ENCODE measurements around the gene ADGRB3.

Gene ADGRB3

GRCh38 chr6:68990317-68990716, 355.2 kb downstream of the ADGRB3 start:
- Histone ChIP-seq H3K36me3 (ENCODE audit: control insufficient read depth, insufficient read depth, low read length) (no peaks in the 10 kb centered on the region), H3K27ac (no peak overlapping the region), H3K27me3 (ENCODE audit: control insufficient read depth, insufficient read depth, low read length) (no peaks in the 10 kb centered on the region), H3K79me2 (no peaks in the 10 kb centered on the region), H3K4me3 (ENCODE audit: low read depth, low read length) (no peak overlapping the region), H3K9me3 (ENCODE audit: control insufficient read depth, low read length) (no peaks in the 10 kb centered on the region), H3K4me2 (ENCODE audit: low read length) (no peak overlapping the region), H3K4me1 (no peaks in the 10 kb centered on the region), H3K9ac (no peak overlapping the region), H2AFZ (no peak overlapping the region)
- TF ChIP-seq, protein P1, sequence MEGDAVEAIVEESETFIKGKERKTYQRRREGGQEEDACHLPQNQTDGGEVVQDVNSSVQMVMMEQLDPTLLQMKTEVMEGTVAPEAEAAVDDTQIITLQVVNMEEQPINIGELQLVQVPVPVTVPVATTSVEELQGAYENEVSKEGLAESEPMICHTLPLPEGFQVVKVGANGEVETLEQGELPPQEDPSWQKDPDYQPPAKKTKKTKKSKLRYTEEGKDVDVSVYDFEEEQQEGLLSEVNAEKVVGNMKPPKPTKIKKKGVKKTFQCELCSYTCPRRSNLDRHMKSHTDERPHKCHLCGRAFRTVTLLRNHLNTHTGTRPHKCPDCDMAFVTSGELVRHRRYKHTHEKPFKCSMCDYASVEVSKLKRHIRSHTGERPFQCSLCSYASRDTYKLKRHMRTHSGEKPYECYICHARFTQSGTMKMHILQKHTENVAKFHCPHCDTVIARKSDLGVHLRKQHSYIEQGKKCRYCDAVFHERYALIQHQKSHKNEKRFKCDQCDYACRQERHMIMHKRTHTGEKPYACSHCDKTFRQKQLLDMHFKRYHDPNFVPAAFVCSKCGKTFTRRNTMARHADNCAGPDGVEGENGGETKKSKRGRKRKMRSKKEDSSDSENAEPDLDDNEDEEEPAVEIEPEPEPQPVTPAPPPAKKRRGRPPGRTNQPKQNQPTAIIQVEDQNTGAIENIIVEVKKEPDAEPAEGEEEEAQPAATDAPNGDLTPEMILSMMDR (IDR thresholded peaks at IDR 0.05): no peak

DNA sequence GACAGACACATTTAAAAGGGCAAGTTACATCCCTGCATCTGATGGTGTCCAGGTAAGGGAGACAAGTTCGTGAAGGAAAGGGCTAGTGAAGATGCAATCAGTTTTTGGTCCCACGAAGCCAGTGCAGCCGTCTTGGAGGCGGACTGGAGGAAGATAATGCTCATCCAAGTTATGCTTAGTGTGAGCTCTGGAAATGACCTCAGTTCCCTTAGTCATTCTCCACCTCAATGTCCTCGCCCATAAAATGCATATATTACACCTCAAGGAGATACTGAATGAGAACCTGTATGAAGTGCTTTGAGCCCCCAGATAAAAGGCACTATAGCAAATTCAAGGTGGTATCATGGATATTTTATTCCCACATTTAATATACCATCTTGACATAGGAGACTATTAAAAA, 358.8 kb downstream of the ADGRB3 start:
- H3K9ac ChIP-seq: no peak overlapping the region
- no peaks in the 10 kb centered on the region for H3K9me3 ChIP-seq (ENCODE audit: control insufficient read depth, low read length)
- H3K4me3 ChIP-seq (ENCODE audit: low read depth, low read length): no peak overlapping the region
- no peak overlapping the region for H2AFZ ChIP-seq
- H3K27me3 ChIP-seq (ENCODE audit: control insufficient read depth, insufficient read depth, low read length): no peaks in the 10 kb centered on the region
- H3K79me2 ChIP-seq: no peaks in the 10 kb centered on the region
- H3K27ac ChIP-seq: no peak overlapping the region
- no peaks in the 10 kb centered on the region for H3K36me3 ChIP-seq (ENCODE audit: control insufficient read depth, insufficient read depth, low read length)
- H3K4me2 ChIP-seq (ENCODE audit: low read length): no peak overlapping the region
- TF ChIP-seq, protein P1 (IDR thresholded peaks at IDR 0.05): no peak
- no peaks in the 10 kb centered on the region for H3K4me1 ChIP-seq

DNA sequence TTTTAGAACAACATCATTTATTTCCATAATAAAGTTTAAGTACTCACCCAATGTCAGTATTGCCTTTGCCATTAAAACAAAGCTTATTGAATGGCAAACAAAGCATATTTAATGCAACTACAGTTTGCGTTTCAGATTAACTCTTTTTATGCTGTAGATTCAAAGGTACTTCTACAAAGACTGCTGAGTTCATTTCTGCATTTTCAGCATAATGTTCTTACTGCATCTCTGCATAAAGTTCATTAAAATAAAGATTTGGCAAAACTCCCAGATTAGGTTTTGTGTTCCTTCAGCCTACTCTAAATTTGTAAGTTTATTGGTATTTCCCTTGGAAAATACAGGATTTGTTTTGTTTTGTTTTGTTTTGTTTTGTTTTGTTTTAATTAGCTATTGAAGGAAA, 359.4 kb downstream of the ADGRB3 start:
- Histone ChIP-seq H2AFZ (no peak overlapping the region), H3K36me3 (ENCODE audit: control insufficient read depth, insufficient read depth, low read length) (no peaks in the 10 kb centered on the region)

DNA sequence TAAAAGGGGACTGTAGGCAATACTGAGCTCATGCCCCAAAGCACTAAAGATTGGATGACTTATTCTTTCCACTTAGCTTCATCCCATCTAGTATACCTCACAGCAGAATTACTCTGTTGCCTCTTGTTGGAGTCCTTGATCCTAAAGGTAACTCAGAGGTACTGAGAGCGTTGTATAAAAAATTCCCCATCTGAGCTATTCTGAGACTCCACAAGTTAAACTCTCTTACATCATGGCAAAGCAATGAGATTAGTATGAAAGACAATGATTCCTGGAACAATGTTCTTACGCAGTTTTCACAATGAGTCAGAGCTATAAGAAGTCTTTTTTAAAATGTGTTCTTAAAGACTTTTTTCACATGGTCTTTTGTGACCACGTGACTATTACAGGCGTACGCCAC, 370.1 kb downstream of the ADGRB3 start:
- Histone ChIP-seq H3K27ac (no peak overlapping the region), H3K4me1 (no peaks in the 10 kb centered on the region), H3K4me2 (ENCODE audit: low read length) (no peak overlapping the region), H3K4me3 (ENCODE audit: low read depth, low read length) (no peak overlapping the region), H3K27me3 (ENCODE audit: control insufficient read depth, insufficient read depth, low read length) (no peaks in the 10 kb centered on the region), H3K9ac (no peak overlapping the region), H3K9me3 (ENCODE audit: control insufficient read depth, low read length) (no peaks in the 10 kb centered on the region), H2AFZ (no peak overlapping the region), H3K36me3 (ENCODE audit: control insufficient read depth, insufficient read depth, low read length) (no peaks in the 10 kb centered on the region), H3K79me2 (no peaks in the 10 kb centered on the region)
- TF ChIP-seq, protein P1 (IDR thresholded peaks at IDR 0.05): no peak

More for the DNA sequence above, 359.4 kb downstream of the ADGRB3 start:
- H3K9me3 ChIP-seq (ENCODE audit: control insufficient read depth, low read length): no peaks in the 10 kb centered on the region
- H3K4me2 ChIP-seq (ENCODE audit: low read length): no peak overlapping the region
- H3K27ac ChIP-seq: no peak overlapping the region
- TF ChIP-seq, protein P1 (IDR thresholded peaks at IDR 0.05): no peak
- H3K27me3 ChIP-seq (ENCODE audit: control insufficient read depth, insufficient read depth, low read length): no peaks in the 10 kb centered on the region
- no peak overlapping the region for H3K9ac ChIP-seq
- no peaks in the 10 kb centered on the region for H3K4me1 ChIP-seq
- H3K79me2 ChIP-seq: no peaks in the 10 kb centered on the region
- H3K4me3 ChIP-seq (ENCODE audit: low read depth, low read length): no peak overlapping the region

DNA sequence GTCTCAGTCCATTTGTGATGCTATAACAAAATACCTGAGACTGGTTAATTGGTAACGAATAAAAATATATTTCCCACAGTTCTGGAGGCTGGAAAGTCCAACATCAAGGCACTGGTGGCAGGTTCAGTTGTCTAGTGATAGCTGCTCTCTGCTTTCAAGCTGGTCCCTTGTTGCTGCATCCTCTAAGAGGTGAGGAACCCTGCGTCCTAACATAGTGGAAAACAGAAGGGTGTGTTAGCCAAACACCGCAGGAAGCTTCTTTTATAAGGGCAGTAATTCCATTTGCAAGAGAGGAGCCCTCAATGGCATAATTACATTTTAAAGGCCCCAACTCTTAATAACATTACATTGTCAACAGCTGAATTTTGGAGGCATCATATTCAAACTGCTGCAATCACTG, 372.7 kb downstream of the ADGRB3 start:
- Histone ChIP-seq H3K9ac (no peak overlapping the region), H3K9me3 (ENCODE audit: control insufficient read depth, low read length) (no peaks in the 10 kb centered on the region), H3K36me3 (ENCODE audit: control insufficient read depth, insufficient read depth, low read length) (no peaks in the 10 kb centered on the region), H3K4me1 (no peaks in the 10 kb centered on the region), H3K4me2 (ENCODE audit: low read length) (no peak overlapping the region), H3K27ac (no peak overlapping the region), H3K79me2 (no peaks in the 10 kb centered on the region), H3K27me3 (ENCODE audit: control insufficient read depth, insufficient read depth, low read length) (no peaks in the 10 kb centered on the region), H2AFZ (no peak overlapping the region), H3K4me3 (ENCODE audit: low read depth, low read length) (no peak overlapping the region)
- TF ChIP-seq, protein P1 (IDR thresholded peaks at IDR 0.05): no peak
